ACC112 (cell line): ENCODE data around the gene PUM2.

Experiments used
- H2AFZ ChIP-seq: fragments of 200-600 bp; sonication (generic); one replicate; pipeline ENCODE4 v1.6.0; 2017; ENCODE audit warnings: antibody characterized with exemption, low read length; ENCODE audit not compliant: unreplicated experiment
- H3K27ac ChIP-seq: fragments of 200-600 bp; sonication (generic); 2 replicates; pipeline ENCODE4 v1.5.1; 2014; ENCODE audit warnings: low read depth, mild to moderate bottlenecking, antibody characterized with exemption, low read length, moderate library complexity
- H3K27me3 ChIP-seq: fragments of 200-600 bp; sonication (generic); 2 replicates; pipeline ENCODE4 v1.6.1; 2014; ENCODE audit warnings: mild to moderate bottlenecking, antibody characterized with exemption, low read length, moderate library complexity, mixed read lengths; ENCODE audit not compliant: insufficient read depth
- H3K36me3 ChIP-seq: fragments of 200-600 bp; sonication (generic); 2 replicates; pipeline ENCODE4 v1.6.1; 2016; ENCODE audit warnings: mild to moderate bottlenecking, antibody characterized with exemption, low read length, moderate library complexity, mixed read lengths; ENCODE audit not compliant: insufficient read depth
- H3K4me1 ChIP-seq: fragments of 200-600 bp; sonication (generic); one replicate; pipeline ENCODE4 v1.6.1; 2016; ENCODE audit warnings: low read length, mixed read lengths; ENCODE audit not compliant: insufficient read depth, unreplicated experiment, control insufficient read depth
- H3K4me3 ChIP-seq: fragments of 200-600 bp; sonication (generic); 2 replicates; pipeline ENCODE4 v1.5.1; 2014; ENCODE audit warnings: mild to moderate bottlenecking, low read depth, low read length
- H3K79me2 ChIP-seq: fragments of 200-600 bp; sonication (generic); one replicate; pipeline ENCODE4 v1.6.0; 2016; ENCODE audit warnings: low read length; ENCODE audit not compliant: control insufficient read depth, unreplicated experiment, insufficient read depth

PUM2 gene

DNA sequence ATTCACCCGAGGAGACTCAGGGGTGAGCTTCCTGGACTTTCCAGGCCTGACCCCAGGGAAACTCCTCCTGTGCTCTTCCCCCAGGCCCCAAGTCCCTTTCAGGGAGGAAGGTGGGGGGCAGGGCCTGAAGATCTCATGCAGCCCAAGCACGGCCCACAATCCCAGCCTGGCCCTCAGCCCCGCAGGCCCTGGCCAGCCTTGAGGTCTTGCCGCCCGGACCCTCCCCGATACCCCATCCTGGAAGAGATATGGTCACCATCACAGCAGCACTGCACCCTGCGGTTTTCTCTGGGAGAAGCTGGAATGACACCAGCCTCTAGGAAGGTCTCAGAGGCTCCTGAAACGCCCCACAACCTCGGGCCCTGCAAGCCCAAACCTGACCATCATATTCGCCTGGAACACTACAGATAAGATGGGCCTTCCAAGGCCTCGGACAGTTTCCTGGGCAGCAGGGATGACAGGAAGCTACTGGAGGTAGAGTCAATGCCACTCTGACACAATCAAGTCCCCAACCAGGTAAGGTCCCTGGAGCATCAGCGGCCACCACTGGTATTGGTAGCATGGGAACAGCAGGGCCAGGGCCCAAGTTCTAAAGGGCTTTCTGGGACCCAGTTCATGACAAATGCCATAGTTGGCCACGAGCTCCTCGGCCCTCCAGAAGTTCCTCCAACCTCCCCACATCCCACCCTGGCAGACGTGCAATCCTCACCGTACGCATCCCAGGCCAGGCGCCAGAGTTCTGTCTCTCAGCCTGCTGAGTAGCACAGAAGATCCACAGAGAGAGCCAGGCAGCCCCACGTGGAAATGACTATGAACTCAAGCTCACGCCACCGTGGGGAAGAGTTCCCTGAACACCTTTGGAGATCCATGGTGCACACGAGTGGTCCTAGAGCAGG, 134.3 kb downstream of the PUM2 start:
- H3K27ac ChIP-seq, result no peak overlapping the region
- H2AFZ ChIP-seq, result no peak overlapping the region
- no peaks in the 10 kb centered on the region for H3K36me3 ChIP-seq
- no peaks in the 10 kb centered on the region for H3K79me2 ChIP-seq
- no peak overlapping the region for H3K4me3 ChIP-seq
- H3K4me1 ChIP-seq, result peaks cover 9% of the 10 kb centered on the region
- H3K27me3 ChIP-seq, result no peaks in the 10 kb centered on the region

DNA sequence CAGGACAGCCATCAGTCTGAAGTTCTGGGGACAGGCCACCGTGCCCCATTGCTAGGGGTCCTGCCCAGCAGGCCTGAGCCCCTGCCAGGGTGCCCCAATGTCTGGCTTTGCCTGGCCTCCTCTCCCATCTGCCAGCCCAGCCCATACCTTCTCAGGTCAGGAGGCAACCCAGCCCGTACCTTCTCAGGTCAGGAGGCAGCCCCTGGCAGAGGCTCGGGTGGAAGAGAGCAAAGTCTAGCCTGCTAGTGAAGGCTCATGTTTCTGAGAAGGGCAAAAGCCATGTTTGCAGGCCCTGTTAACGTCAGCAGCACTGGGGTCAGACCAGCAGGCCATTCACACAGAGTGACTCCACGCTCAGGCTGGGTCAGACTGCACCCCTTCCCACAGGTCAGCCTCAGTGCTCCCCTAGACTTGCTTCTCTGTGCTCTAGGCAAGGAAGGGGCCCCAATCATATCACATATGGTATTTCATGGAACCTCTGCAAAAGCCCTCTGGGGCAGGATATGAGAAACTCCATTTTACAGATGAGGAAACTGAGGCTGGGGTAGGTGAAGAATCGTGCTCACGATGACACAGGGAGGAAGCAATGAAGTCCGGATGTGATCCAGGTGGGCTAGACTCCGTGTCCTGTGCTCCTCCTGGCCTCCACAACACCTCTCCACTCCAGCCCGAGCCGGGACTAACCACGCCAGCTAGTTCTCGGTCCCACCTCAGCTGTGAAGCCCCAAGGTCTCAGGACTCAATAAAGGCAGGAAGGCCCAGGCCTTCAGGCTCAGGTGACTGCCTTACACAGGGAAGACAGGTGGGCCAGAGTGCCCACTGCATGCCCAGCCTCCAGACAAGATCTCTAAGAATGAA, 135.2 kb downstream of the PUM2 start:
- Histone ChIP-seq H3K4me3 (no peak overlapping the region), H3K79me2 (no peaks in the 10 kb centered on the region), H3K4me1 (no peaks in the 10 kb centered on the region), H2AFZ (no peak overlapping the region), H3K27me3 (no peaks in the 10 kb centered on the region), H3K36me3 (no peaks in the 10 kb centered on the region), H3K27ac (no peak overlapping the region)

GRCh38 chr2:20214566-20215182, 136.0 kb downstream of the PUM2 start:
- Histone ChIP-seq H3K27ac (no peak overlapping the region), H3K4me1 (no peaks in the 10 kb centered on the region), H3K36me3 (no peaks in the 10 kb centered on the region), H3K79me2 (no peaks in the 10 kb centered on the region), H3K4me3 (no peak overlapping the region), H3K27me3 (no peaks in the 10 kb centered on the region), H2AFZ (no peak overlapping the region)

GRCh38 chr2:20213651-20214565, 136.7 kb downstream of the PUM2 start:
- H3K79me2 ChIP-seq, result no peaks in the 10 kb centered on the region
- no peaks in the 10 kb centered on the region for H3K36me3 ChIP-seq
- no peak overlapping the region for H3K4me3 ChIP-seq
- H3K27ac ChIP-seq, result no peak overlapping the region
- H2AFZ ChIP-seq, result no peak overlapping the region
- H3K4me1 ChIP-seq, result no peaks in the 10 kb centered on the region
- no peaks in the 10 kb centered on the region for H3K27me3 ChIP-seq

GRCh38 chr2:20212871-20213503, 137.7 kb downstream of the PUM2 start:
- Histone ChIP-seq H3K27me3 (no peaks in the 10 kb centered on the region), H3K4me1 (no peaks in the 10 kb centered on the region), H3K4me3 (no peak overlapping the region), H2AFZ (no peak overlapping the region), H3K36me3 (no peaks in the 10 kb centered on the region), H3K79me2 (no peaks in the 10 kb centered on the region), H3K27ac (no peak overlapping the region)

DNA sequence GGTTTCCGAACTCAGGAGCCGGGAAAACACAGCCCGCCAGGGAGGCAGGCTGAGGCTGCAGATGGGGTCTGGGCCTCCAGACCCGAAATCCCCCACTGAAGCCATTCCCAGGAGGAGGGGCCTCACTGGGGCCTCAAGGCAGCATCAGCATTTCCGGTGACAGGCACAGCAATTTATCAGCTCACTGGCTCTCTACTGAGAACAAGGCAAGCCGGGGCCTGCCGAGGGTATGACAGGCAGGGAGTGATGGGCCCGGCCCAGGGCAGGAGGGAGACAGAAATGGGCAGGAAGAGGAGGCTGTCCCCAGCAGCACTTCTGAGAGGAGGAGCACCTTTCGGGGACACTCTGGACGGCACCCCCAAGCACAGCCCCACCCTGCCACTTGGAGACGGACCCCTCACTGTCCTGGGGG, 138.2 kb downstream of the PUM2 start:
- no peak overlapping the region for H3K4me3 ChIP-seq
- H3K79me2 ChIP-seq, result no peaks in the 10 kb centered on the region
- H3K4me1 ChIP-seq, result no peaks in the 10 kb centered on the region
- no peaks in the 10 kb centered on the region for H3K27me3 ChIP-seq
- no peak overlapping the region for H2AFZ ChIP-seq
- H3K36me3 ChIP-seq, result no peaks in the 10 kb centered on the region
- no peak overlapping the region for H3K27ac ChIP-seq

DNA sequence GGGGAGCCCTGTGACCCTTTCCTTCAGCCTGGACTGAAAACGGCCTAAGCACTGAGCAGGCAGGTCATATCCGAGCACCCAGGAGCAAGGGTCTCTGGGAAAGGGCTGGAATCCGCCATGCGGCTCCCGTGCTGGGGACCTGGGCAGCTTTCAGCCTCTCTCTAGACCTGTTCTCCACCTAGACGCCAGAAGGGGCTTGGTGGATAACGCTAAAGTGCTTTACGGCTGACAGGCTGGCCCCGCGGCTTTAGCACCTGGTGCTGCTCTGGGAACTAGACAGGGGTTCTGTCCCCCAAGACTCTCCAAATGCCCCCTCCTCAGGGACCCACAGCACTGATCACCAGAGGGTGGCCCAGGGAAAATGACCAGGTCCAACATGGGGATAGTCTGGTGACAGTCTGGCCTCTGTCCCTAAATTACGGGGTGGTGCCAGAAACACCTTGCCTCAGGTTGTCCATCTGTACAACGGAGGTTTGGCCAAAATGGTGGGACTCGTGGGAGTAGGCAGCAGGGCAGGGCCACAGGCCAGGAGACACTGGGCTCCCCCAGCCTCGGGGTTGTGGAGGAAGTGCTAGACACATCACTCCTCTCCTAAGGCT, 138.7 kb downstream of the PUM2 start:
- Histone ChIP-seq H3K79me2 (no peaks in the 10 kb centered on the region), H3K4me3 (no peak overlapping the region), H3K27ac (no peak overlapping the region), H2AFZ (no peak overlapping the region), H3K27me3 (no peaks in the 10 kb centered on the region), H3K36me3 (no peaks in the 10 kb centered on the region), H3K4me1 (no peaks in the 10 kb centered on the region)

DNA sequence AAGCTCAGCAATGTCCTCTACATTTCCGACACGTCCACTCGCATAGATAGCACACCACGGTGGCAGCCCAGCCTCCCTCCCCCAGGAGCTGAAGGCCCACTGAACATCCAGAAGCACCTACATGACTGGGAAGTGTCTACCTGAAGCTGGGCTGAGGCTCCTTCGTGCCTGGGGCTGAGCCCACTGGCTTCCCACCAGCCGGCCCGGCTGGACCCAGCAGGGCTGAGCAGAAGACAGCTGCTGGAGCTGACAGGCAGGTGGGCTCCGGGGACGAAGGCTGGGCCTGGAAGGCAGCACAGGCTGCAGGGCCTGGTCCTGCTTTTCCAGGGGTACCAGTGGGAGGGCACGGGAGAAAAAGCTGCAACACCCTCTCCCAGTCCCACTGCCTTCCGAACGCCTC, 139.2 kb downstream of the PUM2 start:
- Histone ChIP-seq H3K4me1 (no peaks in the 10 kb centered on the region), H3K27ac (no peak overlapping the region), H3K79me2 (no peaks in the 10 kb centered on the region)

GRCh38 chr2:20210462-20210861, 140.2 kb downstream of the PUM2 start:
- Histone ChIP-seq H3K27ac (no peak overlapping the region), H3K4me3 (no peak overlapping the region), H3K27me3 (no peaks in the 10 kb centered on the region), H3K36me3 (no peaks in the 10 kb centered on the region), H3K79me2 (no peaks in the 10 kb centered on the region), H3K4me1 (no peaks in the 10 kb centered on the region), H2AFZ (no peak overlapping the region)

More for the DNA sequence above, 139.2 kb downstream of the PUM2 start:
- no peaks in the 10 kb centered on the region for H3K27me3 ChIP-seq
- no peak overlapping the region for H2AFZ ChIP-seq
- no peak overlapping the region for H3K4me3 ChIP-seq
- no peaks in the 10 kb centered on the region for H3K36me3 ChIP-seq
